ENCODE data around the gene CNIH3. TPM values are rescaled to one million over a fixed set of nuclear protein-coding genes. Genes with fewer than 3 reads are reported as not detected.
"Not testable (repeated sequence)": the region's sequence is repeated elsewhere in the genome, so short reads cannot be mapped to it uniquely, and the experiment has no call there.

The CNIH3 gene
- total and polyA plus RNA-seq, 12 donors: 0.30 to 5.5 (median 2.2) TPM

GRCh38 chr1:224707843-224708725 lies 92.0 kb downstream of the CNIH3 start:
- no peaks in the 10 kb centered on the region for H3K9me3 ChIP-seq (replicated peaks in 1 of 3)
- no peak overlapping the region for H3K27ac ChIP-seq
- no peaks in the 10 kb centered on the region for H3K36me3 ChIP-seq (replicated peaks in 1 of 2)
- peak in 6 of 7 donors; percentile 17 to 74 (median 46) for DNase-seq
- WGBS, 4 donors: 52 to 66% (median 61%) methylated on average over 7 of the region's 7 CpGs
- no peaks in the 10 kb centered on the region for H3K27me3 ChIP-seq
- no peaks in the 10 kb centered on the region for H3K4me1 ChIP-seq (replicated peaks in 1 of 2)
- TF ChIP-seq POLR2A (IDR thresholded peaks at IDR 0.05) (no peak), CTCF (IDR thresholded peaks at IDR 0.05) (no peak)
- H3K4me3 ChIP-seq: no peak overlapping the region
- intact Hi-C loops (cut with DNase I): no loop called here

DNA sequence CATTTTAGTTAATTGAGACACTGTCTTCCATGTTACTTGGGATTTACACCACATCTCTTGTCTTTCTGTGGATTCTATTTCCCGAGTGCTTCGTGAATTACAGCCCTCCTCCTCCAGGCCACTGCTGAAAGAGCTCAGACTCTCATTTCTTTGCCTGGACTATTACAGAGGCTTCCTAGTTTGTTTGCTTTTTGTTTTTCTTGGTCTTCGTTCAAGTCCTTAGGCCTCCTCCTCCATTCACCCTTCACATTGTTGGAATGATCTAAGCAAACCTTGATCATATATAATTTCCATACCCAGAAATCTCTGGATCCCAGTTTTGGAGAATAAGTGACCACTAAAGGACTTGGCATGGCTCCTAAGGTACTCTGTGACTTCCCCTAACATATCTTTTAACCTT lies 94.1 kb downstream of the CNIH3 start:
- H3K4me1 ChIP-seq (replicated peaks in 1 of 2): no peaks in the 10 kb centered on the region
- no peak overlapping the region for H3K27ac ChIP-seq
- TF ChIP-seq POLR2A (IDR thresholded peaks at IDR 0.05) (no peak), CTCF (IDR thresholded peaks at IDR 0.05) (no peak)
- no peaks in the 10 kb centered on the region for H3K9me3 ChIP-seq (replicated peaks in 1 of 3)
- intact Hi-C loops (cut with DNase I): no loop called here
- DNase-seq: no peak
- no peaks in the 10 kb centered on the region for H3K36me3 ChIP-seq (replicated peaks in 1 of 2)
- WGBS, 4 donors: 70 to 87% (median 75%) methylated on average over 3 of the region's 3 CpGs
- no peak overlapping the region for H3K4me3 ChIP-seq
- no peaks in the 10 kb centered on the region for H3K27me3 ChIP-seq

GRCh38 chr1:224711231-224711756 lies 95.2 kb downstream of the CNIH3 start:
- DNase-seq; H3K27me3 ChIP-seq; H3K4me1 ChIP-seq (replicated peaks in 1 of 2); intact Hi-C loops (cut with DNase I); H3K27ac ChIP-seq; H3K9me3 ChIP-seq (replicated peaks in 1 of 3); H3K4me3 ChIP-seq; H3K36me3 ChIP-seq (replicated peaks in 1 of 2): not testable (repeated sequence)
- 75 to 89% (median 80%) methylated on average over 4 of the region's 4 CpGs for WGBS, 4 donors

GRCh38 chr1:224711876-224712275 lies 95.8 kb downstream of the CNIH3 start:
- Histone ChIP-seq H3K9me3 (replicated peaks in 1 of 3) (no peaks in the 10 kb centered on the region), H3K27ac (no peak overlapping the region), H3K27me3 (no peaks in the 10 kb centered on the region), H3K4me1 (replicated peaks in 1 of 2) (no peaks in the 10 kb centered on the region), H3K4me3 (no peak overlapping the region), H3K36me3 (replicated peaks in 1 of 2) (no peaks in the 10 kb centered on the region)
- 83 to 92% (median 85%) methylated on average over 3 of the region's 3 CpGs for WGBS, 4 donors
- DNase-seq: no peak
- TF ChIP-seq POLR2A (IDR thresholded peaks at IDR 0.05) (no peak), CTCF (IDR thresholded peaks at IDR 0.05) (no peak)
- intact Hi-C loops (cut with DNase I): no loop called here
